ENCODE measurements around the gene TBC1D22A.
A peak's percentile ranks its signal among the peaks of the same experiment; 100 is the strongest.

TBC1D22A gene

GRCh38 chr22:46737976-46738646 is 24.3 kb upstream of the TBC1D22A start, which contains the start of gene CERK:
Gene CERK (minus strand): TSS chr22:46738252. CDS start chr22:46738148, 104 bp downstream.
- DNase-seq, result peak; percentile 73

- no peak for DNase-seq
Observed at GRCh38 chr22:46738647-46739093, 23.8 kb upstream of the TBC1D22A start.

GRCh38 chr22:46739094-46739870 is 23.2 kb upstream of the TBC1D22A start:
- DNase-seq, result peak; percentile 74

- DNase-seq, result no peak
Observed at GRCh38 chr22:46740910-46741780, 21.3 kb upstream of the TBC1D22A start.

- no peak for DNase-seq
Observed at GRCh38 chr22:46741974-46742519, 20.4 kb upstream of the TBC1D22A start.

GRCh38 chr22:46742576-46743221 is 19.8 kb upstream of the TBC1D22A start:
- DNase-seq, result no peak

GRCh38 chr22:46744581-46744980 is 17.9 kb upstream of the TBC1D22A start:
- no peak for DNase-seq

- DNase-seq, result no peak
Observed at GRCh38 chr22:46746192-46746591, 16.3 kb upstream of the TBC1D22A start.

GRCh38 chr22:46746620-46747019 is 15.8 kb upstream of the TBC1D22A start:
- DNase-seq, result no peak

GRCh38 chr22:46747646-46748045 is 14.8 kb upstream of the TBC1D22A start:
- no peak for DNase-seq

- DNase-seq, result no peak
Observed at GRCh38 chr22:46748206-46748907, 14.1 kb upstream of the TBC1D22A start.

GRCh38 chr22:46748908-46749675 is 13.4 kb upstream of the TBC1D22A start:
- DNase-seq, result peak; percentile 56

- DNase-seq, result no peak
Observed at GRCh38 chr22:46749682-46750529, 12.5 kb upstream of the TBC1D22A start.

- DNase-seq, result no peak
Observed at GRCh38 chr22:46750530-46750800, 12.0 kb upstream of the TBC1D22A start.

- DNase-seq, result no peak
Observed at GRCh38 chr22:46750863-46751443, 11.5 kb upstream of the TBC1D22A start.

- DNase-seq, result no peak
Observed at GRCh38 chr22:46752286-46752987, 10.0 kb upstream of the TBC1D22A start.

GRCh38 chr22:46752988-46753310 is 9.5 kb upstream of the TBC1D22A start:
- no peak for DNase-seq

- DNase-seq, result no peak
Observed at GRCh38 chr22:46753360-46753759, 9.1 kb upstream of the TBC1D22A start.

- no peak for DNase-seq
Observed at GRCh38 chr22:46753761-46754109, 8.7 kb upstream of the TBC1D22A start.
